Measurements from ENCODE around the gene IL2RG. TPM values are rescaled to one million over a fixed set of nuclear protein-coding genes. Genes with fewer than 3 reads are reported as not detected.

Gene IL2RG
- total and polyA plus RNA-seq, 7 donors, result 1.7 to 90.1 (median 11.2) TPM; not detected in 1

- intact Hi-C loops (cut with DNase I), result loop anchor here (2.0 kb wide), 1 partner anchor 30 kb away; no protein-coding TSS in a partner anchor
- H3K4me1 ChIP-seq, result no peaks in the 10 kb centered on the region
- H3K36me3 ChIP-seq, result peaks cover 19 to 89% (median 26%) of the 10 kb centered on the region in 4 donors
- TF ChIP-seq POLR2AphosphoS5 (IDR thresholded peaks at IDR 0.05), result no peak
- TF ChIP-seq, protein P1, sequence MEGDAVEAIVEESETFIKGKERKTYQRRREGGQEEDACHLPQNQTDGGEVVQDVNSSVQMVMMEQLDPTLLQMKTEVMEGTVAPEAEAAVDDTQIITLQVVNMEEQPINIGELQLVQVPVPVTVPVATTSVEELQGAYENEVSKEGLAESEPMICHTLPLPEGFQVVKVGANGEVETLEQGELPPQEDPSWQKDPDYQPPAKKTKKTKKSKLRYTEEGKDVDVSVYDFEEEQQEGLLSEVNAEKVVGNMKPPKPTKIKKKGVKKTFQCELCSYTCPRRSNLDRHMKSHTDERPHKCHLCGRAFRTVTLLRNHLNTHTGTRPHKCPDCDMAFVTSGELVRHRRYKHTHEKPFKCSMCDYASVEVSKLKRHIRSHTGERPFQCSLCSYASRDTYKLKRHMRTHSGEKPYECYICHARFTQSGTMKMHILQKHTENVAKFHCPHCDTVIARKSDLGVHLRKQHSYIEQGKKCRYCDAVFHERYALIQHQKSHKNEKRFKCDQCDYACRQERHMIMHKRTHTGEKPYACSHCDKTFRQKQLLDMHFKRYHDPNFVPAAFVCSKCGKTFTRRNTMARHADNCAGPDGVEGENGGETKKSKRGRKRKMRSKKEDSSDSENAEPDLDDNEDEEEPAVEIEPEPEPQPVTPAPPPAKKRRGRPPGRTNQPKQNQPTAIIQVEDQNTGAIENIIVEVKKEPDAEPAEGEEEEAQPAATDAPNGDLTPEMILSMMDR (IDR thresholded peaks at IDR 0.05), result peak in 3 of 4 experiments; percentile 48 to 55 (median 55)
- H3K4me3 ChIP-seq, result no peak overlapping the region
- peak; percentile 80 for DNase-seq
- H3K27ac ChIP-seq, result no peak overlapping the region
- no peaks in the 10 kb centered on the region for H3K9me3 ChIP-seq
- WGBS, 2 donors, result 30 to 37% methylated on average over 18 of the region's 18 CpGs
- H3K27me3 ChIP-seq, result no peaks in the 10 kb centered on the region
Observed at GRCh38 chrX:71128915-71129765, 17.8 kb upstream of the IL2RG start.

DNA sequence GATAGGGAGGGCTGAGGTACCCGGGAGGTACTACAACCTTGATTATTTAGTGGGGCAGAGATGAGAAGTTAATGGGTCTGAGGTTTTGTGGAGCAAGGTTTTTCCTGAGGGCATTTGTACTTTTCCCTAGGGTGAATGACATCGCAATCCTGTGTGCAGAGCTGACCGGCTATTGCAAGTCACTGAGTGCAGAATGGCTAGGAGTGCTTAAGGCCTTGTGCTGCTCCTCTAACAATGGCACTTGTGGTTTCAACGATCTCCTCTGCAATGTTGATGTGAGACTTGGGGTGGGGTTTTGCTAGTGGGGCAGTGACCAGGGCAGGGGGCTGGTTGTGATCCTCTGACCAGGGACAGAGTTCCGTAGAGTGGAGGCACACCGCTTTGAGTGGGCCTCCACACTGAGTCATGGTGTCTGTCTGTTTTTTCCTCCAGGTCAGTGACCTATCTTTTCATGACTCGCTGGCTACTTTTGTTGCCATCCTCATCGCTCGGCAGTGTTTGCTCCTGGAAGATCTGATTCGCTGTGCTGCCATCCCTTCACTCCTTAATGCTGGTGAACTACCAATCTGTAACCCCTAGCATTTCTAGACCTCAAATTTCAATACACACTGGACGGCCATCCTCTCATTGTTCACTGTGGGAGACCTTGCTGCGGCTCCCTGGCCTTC lies 16.9 kb upstream of the IL2RG start:
- intact Hi-C loops (cut with DNase I), result loop anchor here (2.0 kb wide), 1 partner anchor 29 kb away; no protein-coding TSS in a partner anchor
- Histone ChIP-seq H3K27me3 (no peaks in the 10 kb centered on the region), H3K36me3 (peaks cover 19 to 94% (median 28%) of the 10 kb centered on the region in 4 donors), H3K4me1 (no peaks in the 10 kb centered on the region), H3K4me3 (no peak overlapping the region), H3K27ac (no peak overlapping the region), H3K9me3 (no peaks in the 10 kb centered on the region)
- TF ChIP-seq POLR2A (IDR thresholded peaks at IDR 0.05) (no peak), EP300 (IDR thresholded peaks at IDR 0.05) (no peak), POLR2AphosphoS5 (IDR thresholded peaks at IDR 0.05) (no peak)
- TF ChIP-seq, protein P1 (IDR thresholded peaks at IDR 0.05), result no peak
- 85 to 88% methylated on average over 12 of the region's 12 CpGs for WGBS, 2 donors
- DNase-seq, result no peak

GRCh38 chrX:71118985-71119535 lies 7.7 kb upstream of the IL2RG start:
- Histone ChIP-seq H3K27me3 (no peaks in the 10 kb centered on the region), H3K9me3 (no peaks in the 10 kb centered on the region), H3K4me1 (peaks cover 0 to 15% (median 4%) of the 10 kb centered on the region in 4 donors), H3K4me3 (peak overlapping the region; percentile 51 to 63 (median 62)), H3K36me3 (peaks cover 0 to 37% (median 10%) of the 10 kb centered on the region in 4 donors), H3K27ac (peak overlapping the region; percentile 76 to 87 (median 80))
- WGBS, 2 donors, result 1 to 2% methylated on average over 15 to 16 of the region's 17 CpGs
- TF ChIP-seq POLR2AphosphoS5 (IDR thresholded peaks at IDR 0.05), result no peak
- no peak for TF ChIP-seq EP300 (IDR thresholded peaks at IDR 0.05)
- no peak for TF ChIP-seq POLR2A (IDR thresholded peaks at IDR 0.05)
- TF ChIP-seq, protein P1 (IDR thresholded peaks at IDR 0.05), result no peak
- DNase-seq, result no peak
- intact Hi-C loops (cut with DNase I), result loop anchor here (10.0 kb wide), 1 partner anchor 1136 kb away; no protein-coding TSS in a partner anchor

DNA sequence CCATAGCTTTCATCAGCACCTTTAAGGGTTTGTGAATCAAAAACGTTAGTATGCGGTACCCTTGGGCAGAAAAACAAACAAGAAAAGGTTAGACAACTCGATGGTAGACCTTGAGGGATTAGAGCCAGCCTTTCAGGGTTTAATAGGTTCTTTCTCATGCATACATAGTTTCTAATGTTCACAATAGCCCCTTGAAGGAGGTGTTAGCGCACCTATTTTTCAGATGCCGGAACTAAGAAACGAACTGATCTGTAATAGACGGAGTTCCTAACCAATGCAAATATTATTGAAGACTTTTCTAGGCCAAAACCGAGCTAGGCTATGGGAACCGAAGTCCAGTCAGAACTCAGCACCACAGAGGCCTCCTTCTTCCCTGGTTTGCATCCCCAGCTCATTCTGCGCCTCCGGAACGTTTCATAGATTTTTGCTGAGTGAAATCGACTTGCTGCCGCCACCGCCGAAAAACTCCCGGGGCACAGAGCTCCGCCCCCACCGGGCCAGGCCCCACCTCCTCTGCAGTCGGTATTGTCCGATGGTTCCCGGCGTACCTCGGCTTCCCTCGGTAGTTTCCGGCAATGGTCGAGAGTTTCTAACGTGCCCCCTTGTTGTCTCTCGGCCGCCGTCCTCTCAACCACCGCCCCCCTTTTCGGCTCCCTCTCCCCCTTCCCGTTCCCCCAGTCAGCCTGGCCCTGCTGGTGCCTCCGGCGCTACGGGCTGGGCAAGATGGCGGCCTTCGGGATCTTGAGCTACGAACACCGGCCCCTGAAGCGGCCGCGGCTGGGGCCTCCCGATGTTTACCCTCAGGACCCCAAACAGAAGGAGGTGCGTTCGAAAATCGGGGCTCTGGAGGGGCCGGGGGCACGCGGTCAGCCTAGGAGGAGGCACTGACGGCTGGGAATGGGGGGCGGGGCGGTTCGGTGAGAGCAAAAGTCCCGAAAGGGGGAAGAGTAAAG lies 6.9 kb upstream of the IL2RG start, which contains the start of gene MED12:
MED12 (plus strand) TSS at position 565 of the 953 bp plus-strand sequence; CDS start at position 724, 159 bp downstream.
- WGBS, 2 donors, result 1% methylated on average over 56 of the region's 56 CpGs
- TF ChIP-seq, protein P1 (IDR thresholded peaks at IDR 0.05), result no peak
- TF ChIP-seq POLR2AphosphoS5 (IDR thresholded peaks at IDR 0.05), result peak in 2 of 4 donors; percentile 32 to 41
- H3K27me3 ChIP-seq, result no peaks in the 10 kb centered on the region
- peak within 1 kb of the TSS; percentile 76 to 87 (median 80) for H3K27ac ChIP-seq
- peak; percentile 92 for DNase-seq
- peaks cover 0 to 15% (median 4%) of the 10 kb centered on the region in 4 donors for H3K4me1 ChIP-seq
- peak within 1 kb of the TSS; percentile 51 to 63 (median 62) for H3K4me3 ChIP-seq
- H3K9me3 ChIP-seq, result no peaks in the 10 kb centered on the region
- intact Hi-C loops (cut with DNase I), result loop anchor here (10.0 kb wide), 1 partner anchor 1136 kb away; no protein-coding TSS in a partner anchor
- peaks cover 0 to 29% (median 7%) of the 10 kb centered on the region in 4 donors for H3K36me3 ChIP-seq

All from sigmoid colon (tissue), 7 donors.